Body of pancreas (tissue), 4 donors: ENCODE measurements around the gene FABP7. TPM values are rescaled to one million over a fixed set of nuclear protein-coding genes. Genes with fewer than 3 reads are reported as not detected.
A peak's percentile ranks its signal among the peaks of the same experiment; 100 is the strongest.

Experiments
- ATAC-seq: fragments of 150-250 bp; one replicate; pipeline ENCODE4 v1.9.1; 2016
- DNase-seq, 4 donors: peaks; one replicate each; pipeline ENCODE4 v3.0.0-alpha.2; 2019
- H3K27ac ChIP-seq, 4 donors: fragments of 200-600 bp; sonication (generic); 1 replicate in 3 of 4; 2 replicates in 1 of 4; pipeline versions ENCODE4 v1.5.1 to v1.6.1; 2016 to 2019; ENCODE audit warnings: mild to moderate bottlenecking in 1 of 4, mixed read lengths in 1 of 4, moderate library complexity in 1 of 4
- H3K27me3 ChIP-seq, 2 donors: fragments of 200-600 bp; sonication (generic); one replicate each; pipeline ENCODE4 v1.6.0; 2016; ENCODE audit warnings: mild to moderate bottlenecking in 1 of 2
- H3K36me3 ChIP-seq, 2 donors: fragments of 200-600 bp; sonication (generic); replicated peaks in 1 of 2; 2 replicates each; pipeline ENCODE4 v1.5.1; 2016; ENCODE audit warnings: low read depth in 2 of 2; ENCODE audit not compliant: insufficient read depth in 1 of 2
- H3K4me1 ChIP-seq: fragments of 200-600 bp; sonication (generic); one replicate; pipeline ENCODE4 v1.6.0; 2016
- H3K4me3 ChIP-seq, 2 donors: fragments of 200-600 bp; sonication (generic); 1 replicate in 1 of 2; 2 replicates in 1 of 2; pipeline ENCODE4 v1.5.1; 2016 to 2019
- H3K9me3 ChIP-seq, 3 donors: fragments of 200-600 bp; sonication (generic); 1 replicate in 2 of 3; 2 replicates in 1 of 3; pipeline ENCODE4 v1.5.1; 2016
- CTCF ChIP-seq, 7 experiments: fragments of 450-650 bp in 4 of 7; fragments of 200-600 bp in 3 of 7; sonication (generic) in 3 of 7; IDR thresholded peaks; one replicate each; pipeline ENCODE4 v1.5.1; 2016 to 2019; ENCODE audit warnings: antibody characterized with exemption in 7 of 7
- POLR2A ChIP-seq, 3 donors: fragments of 450-650 bp; IDR thresholded peaks; one replicate each; pipeline ENCODE4 v1.6.1; 2016; ENCODE audit warnings: antibody characterized with exemption in 3 of 3, mild to moderate bottlenecking in 2 of 3
- WGBS, 2 donors: methylation state at CpG; one replicate each; pipeline ENCODE4 v1.1.5; 2017; 5-methylcytosine and 5-hydroxymethylcytosine counted together
- intact Hi-C: fragments of 100-400 bp; cut with DNase I; formaldehyde crosslinking; loops from one replicate; pipeline ENCODE4 v1.15.1; 2023
- total RNA-seq, 2 donors: library from RNA; depleted of rRNA; stranded (reverse); fragments of >200 nt; gene quantifications; one replicate each; pipeline ENCODE4 v1.1.0, GENCODE V29; 2016

Gene FABP7
- total RNA-seq, 2 donors from 2014 or later, result not detected

- no peak for DNase-seq
- Histone ChIP-seq H3K9me3 (no peaks in the 10 kb centered on the region), H3K27ac (peak overlapping the region; percentile 75 to 86 (median 83)), H3K36me3 (no peaks in the 10 kb centered on the region), H3K4me1 (peaks cover 87% of the 10 kb centered on the region), H3K4me3 (no peak overlapping the region), H3K27me3 (no peaks in the 10 kb centered on the region)
- intact Hi-C loops, result no loop called here
- no peak for ATAC-seq
- 83 to 85% methylated on average over 3 of the region's 3 CpGs for WGBS, 2 donors
- TF ChIP-seq POLR2A (IDR thresholded peaks at IDR 0.05), result no peak
- TF ChIP-seq CTCF (IDR thresholded peaks at IDR 0.05), result no peak
Observed at GRCh38 chr6:122797537-122797936, 18.0 kb downstream of the FABP7 start.

- no peak for TF ChIP-seq CTCF (IDR thresholded peaks at IDR 0.05)
- TF ChIP-seq POLR2A (IDR thresholded peaks at IDR 0.05), result peak in 2 of 3 donors; percentile 34 to 45
- no peaks in the 10 kb centered on the region for H3K9me3 ChIP-seq
- intact Hi-C loops, result no loop called here
- H3K27ac ChIP-seq, result peak overlapping the region; percentile 75 to 86 (median 83)
- ATAC-seq (peak; percentile 98), DNase-seq (peak; percentile 84 to 94 (median 88))
- no peaks in the 10 kb centered on the region for H3K27me3 ChIP-seq
- 14 to 15% methylated on average over 6 of the region's 6 CpGs for WGBS, 2 donors
- no peaks in the 10 kb centered on the region for H3K36me3 ChIP-seq
- H3K4me1 ChIP-seq, result peaks cover 87% of the 10 kb centered on the region
- H3K4me3 ChIP-seq, result no peak overlapping the region
Observed at GRCh38 chr6:122798099-122798641, 18.7 kb downstream of the FABP7 start.

GRCh38 chr6:122799140-122799745 lies 19.7 kb downstream of the FABP7 start:
- Histone ChIP-seq H3K9me3 (no peaks in the 10 kb centered on the region), H3K36me3 (no peaks in the 10 kb centered on the region), H3K27me3 (no peaks in the 10 kb centered on the region), H3K27ac (peak overlapping the region; percentile 55 to 86 (median 83)), H3K4me3 (no peak overlapping the region), H3K4me1 (peaks cover 87% of the 10 kb centered on the region)
- intact Hi-C loops, result no loop called here
- DNase-seq (no peak), ATAC-seq (no peak)
- WGBS, 2 donors, result 47 to 55% methylated on average over 4 of the region's 4 CpGs
- no peak for TF ChIP-seq POLR2A (IDR thresholded peaks at IDR 0.05)
- no peak for TF ChIP-seq CTCF (IDR thresholded peaks at IDR 0.05)

- no peaks in the 10 kb centered on the region for H3K36me3 ChIP-seq
- TF ChIP-seq CTCF (IDR thresholded peaks at IDR 0.05), result no peak
- no peak for TF ChIP-seq POLR2A (IDR thresholded peaks at IDR 0.05)
- peaks cover 79% of the 10 kb centered on the region for H3K4me1 ChIP-seq
- H3K27me3 ChIP-seq, result no peaks in the 10 kb centered on the region
- DNase-seq, result peak in 3 of 4 donors; percentile 27 to 42 (median 31)
- no peak overlapping the region for H3K4me3 ChIP-seq
- H3K27ac ChIP-seq, result peak overlapping the region; percentile 6 to 86 (median 48)
- no peaks in the 10 kb centered on the region for H3K9me3 ChIP-seq
- WGBS, 2 donors, result 67 to 71% methylated on average over 5 of the region's 5 CpGs
- intact Hi-C loops, result no loop called here
- ATAC-seq, result no peak
Observed at GRCh38 chr6:122799916-122800686, 20.6 kb downstream of the FABP7 start.
